ENCODE results near the gene RXRG. TPM values are rescaled to one million over a fixed set of nuclear protein-coding genes. Genes with fewer than 3 reads are reported as not detected.
A peak's percentile ranks its signal among the peaks of the same experiment; 100 is the strongest.

RXRG gene
- polyA plus RNA-seq, 1 of the 3 experiments (the other 2 are of a cell fraction): not detected

DNA sequence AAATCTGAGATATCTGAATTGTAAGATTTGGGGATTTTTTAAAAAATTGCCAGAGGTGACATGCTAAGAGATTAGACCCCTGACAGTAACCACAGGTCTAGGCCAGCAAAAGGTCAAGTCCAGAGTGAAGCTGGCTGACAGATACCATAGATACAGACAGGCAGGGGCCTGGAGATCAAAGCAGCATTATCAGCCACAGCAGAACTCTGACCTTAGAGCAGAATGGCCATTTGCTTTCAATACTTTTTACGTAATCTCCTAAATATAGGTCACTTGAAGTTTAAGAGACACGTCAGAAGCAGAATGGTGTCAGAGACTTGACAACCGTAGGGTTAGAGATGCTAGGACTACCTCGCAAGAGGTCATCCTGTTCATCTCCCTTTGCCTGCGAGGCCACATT lies 40.8 kb upstream of the RXRG start:
- Histone ChIP-seq H3F3A (replicated peaks; ENCODE audit: insufficient read depth) (no peaks in the 10 kb centered on the region), H3K4me2 (no peak overlapping the region), H3K4me3 (ENCODE audit: low read depth in 2 of 2, low read length in 1 of 2) (no peak overlapping the region), H3K9me3 (no peaks in the 10 kb centered on the region), H4K20me1 (ENCODE audit: insufficient read depth) (no peaks in the 10 kb centered on the region), H3K27me3 (ENCODE audit: insufficient read depth) (no peaks in the 10 kb centered on the region), H3K36me3 (replicated peaks in 1 of 2; ENCODE audit: control insufficient read depth in 1 of 2, insufficient read depth in 2 of 2, low read length in 1 of 2) (no peaks in the 10 kb centered on the region), H3K9me2 (no peaks in the 10 kb centered on the region), H3K27ac (ENCODE audit: low read depth in 2 of 2, low read length in 1 of 2) (no peak overlapping the region), H3K79me2 (ENCODE audit: insufficient read depth) (no peaks in the 10 kb centered on the region), H3K4me1 (ENCODE audit: control insufficient read depth in 1 of 2, insufficient read depth in 2 of 2, low read depth in 1 of 2, low read length in 1 of 2) (peaks cover 0 to 4% of the 10 kb centered on the region in 2 experiments; a peak in 1 of 4 replicates), H3K9ac (no peak overlapping the region), H2AFZ (ENCODE audit: low read depth) (no peak overlapping the region)
- TF ChIP-seq, protein P1, sequence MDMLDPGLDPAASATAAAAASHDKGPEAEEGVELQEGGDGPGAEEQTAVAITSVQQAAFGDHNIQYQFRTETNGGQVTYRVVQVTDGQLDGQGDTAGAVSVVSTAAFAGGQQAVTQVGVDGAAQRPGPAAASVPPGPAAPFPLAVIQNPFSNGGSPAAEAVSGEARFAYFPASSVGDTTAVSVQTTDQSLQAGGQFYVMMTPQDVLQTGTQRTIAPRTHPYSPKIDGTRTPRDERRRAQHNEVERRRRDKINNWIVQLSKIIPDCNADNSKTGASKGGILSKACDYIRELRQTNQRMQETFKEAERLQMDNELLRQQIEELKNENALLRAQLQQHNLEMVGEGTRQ (IDR thresholded peaks at IDR 0.05; ENCODE audit: borderline replicate concordance, low read depth, low read length): no peak
- TF ChIP-seq RAD21 (IDR thresholded peaks at IDR 0.05; ENCODE audit: low read length): no peak
- ChIA-PET CTCF (interaction anchor here (0.9 to 1.5 kb wide), 2 partner anchors 94 to 118 kb away, joined by 3 read pairs; no protein-coding TSS in a partner anchor), POLR2A (no interaction called here)
- DNase-seq: peak; percentile 31
- WGBS (ENCODE audit: low lambda C conversion rate): 53% methylated on average over 5 of the region's 5 CpGs

GRCh38 chr1:165484532-165484931 lies 39.6 kb upstream of the RXRG start:
- Histone ChIP-seq H3K4me1 (ENCODE audit: control insufficient read depth in 1 of 2, insufficient read depth in 2 of 2, low read depth in 1 of 2, low read length in 1 of 2) (peaks cover 0 to 4% of the 10 kb centered on the region in 2 experiments; a peak in 1 of 4 replicates), H3K4me3 (ENCODE audit: low read depth in 2 of 2, low read length in 1 of 2) (no peak overlapping the region), H3K4me2 (no peak overlapping the region), H3F3A (replicated peaks; ENCODE audit: insufficient read depth) (no peaks in the 10 kb centered on the region), H4K20me1 (ENCODE audit: insufficient read depth) (no peaks in the 10 kb centered on the region), H3K9me3 (no peaks in the 10 kb centered on the region), H3K36me3 (replicated peaks in 1 of 2; ENCODE audit: control insufficient read depth in 1 of 2, insufficient read depth in 2 of 2, low read length in 1 of 2) (no peaks in the 10 kb centered on the region), H3K27me3 (ENCODE audit: insufficient read depth) (no peaks in the 10 kb centered on the region), H3K27ac (ENCODE audit: low read depth in 2 of 2, low read length in 1 of 2) (no peak overlapping the region), H3K79me2 (ENCODE audit: insufficient read depth) (no peaks in the 10 kb centered on the region), H2AFZ (ENCODE audit: low read depth) (no peak overlapping the region), H3K9me2 (no peaks in the 10 kb centered on the region), H3K9ac (no peak overlapping the region)
- TF ChIP-seq ZBTB33 (IDR thresholded peaks at IDR 0.05; ENCODE audit: borderline replicate concordance, low read depth) (no peak), IRF3 (IDR thresholded peaks at IDR 0.05; ENCODE audit: low read depth, low read length) (no peak), MEF2A (IDR thresholded peaks at IDR 0.05; ENCODE audit: borderline replicate concordance, low read depth) (no peak), EZH2phosphoT487 (IDR thresholded peaks at IDR 0.05; ENCODE audit: borderline replicate concordance, low read depth) (no peak), FOSL2 (IDR thresholded peaks at IDR 0.05; ENCODE audit: borderline replicate concordance, low read depth) (no peak)
- CTCF ChIA-PET: interaction anchor here (1.5 kb wide), 1 partner anchor 117 kb away, joined by 3 read pairs; no protein-coding TSS in a partner anchor
- 82% methylated on average over 1 of the region's 1 CpG for WGBS (ENCODE audit: low lambda C conversion rate)
- no peak for DNase-seq
- POLR2A ChIA-PET: no interaction called here
